CD4-positive, CD25-positive, alpha-beta regulatory T cell (primary cell): ENCODE data around the gene ZNF865. TPM values are rescaled to one million over a fixed set of nuclear protein-coding genes. Genes with fewer than 3 reads are reported as not detected.

Experiments
- ATAC-seq, 2 donors: fragments of 150-1000 bp; cut with Tn5 transposase; one replicate each; pipeline ENCODE4 v1.10.0; 2021; ENCODE audit warnings: low read depth in 2 of 2, moderate number of reproducible peaks in 2 of 2, moderate library complexity in 1 of 2
- DNase-seq, 3 donors: peaks; one replicate each; pipeline versions ENCODE4 v3.0.0 to v3.0.0-alpha.2; 2012 to 2022; ENCODE audit warnings: mixed read lengths in 1 of 3
- H3K27ac ChIP-seq: one replicate; pipeline ENCODE4 v1.7.0; 2013; ENCODE audit warnings: mild to moderate bottlenecking, low read length; ENCODE audit not compliant: insufficient read depth, poor library complexity, severe bottlenecking
- H3K27me3 ChIP-seq: one replicate; pipeline ENCODE4 v1.7.0; 2013; ENCODE audit warnings: low read length; ENCODE audit not compliant: control insufficient read depth, insufficient read depth
- H3K36me3 ChIP-seq: one replicate; pipeline ENCODE4 v1.7.0; 2013; ENCODE audit warnings: mild to moderate bottlenecking, low read length, moderate library complexity; ENCODE audit not compliant: control insufficient read depth, insufficient read depth
- H3K4me1 ChIP-seq: 2 replicates; pipeline ENCODE4 v1.7.0; 2013; ENCODE audit warnings: mild to moderate bottlenecking, low read length; ENCODE audit not compliant: insufficient read depth, control insufficient read depth, poor library complexity, severe bottlenecking
- H3K4me3 ChIP-seq: one replicate; pipeline ENCODE4 v1.7.0; 2013; ENCODE audit warnings: low read depth, mild to moderate bottlenecking, low read length, moderate library complexity
- H3K9me3 ChIP-seq, 2 experiments: 1 replicate in 1 of 2; 2 replicates in 1 of 2; pipeline ENCODE4 v1.7.0; 2013; ENCODE audit warnings: low read length in 2 of 2, mild to moderate bottlenecking in 1 of 2, moderate library complexity in 1 of 2; ENCODE audit not compliant: control insufficient read depth in 2 of 2
- H3K27ac Mint-ChIP-seq, 3 donors: one replicate each; pipeline ENCODE4 v1.8.0; 2020 to 2022; ENCODE audit warnings: mild to moderate bottlenecking in 3 of 3, mixed read lengths in 3 of 3, moderate library complexity in 2 of 3
- H3K27me3 Mint-ChIP-seq: one replicate; pipeline ENCODE4 v1.8.0; 2022; ENCODE audit warnings: mild to moderate bottlenecking, mixed read lengths
- H3K36me3 Mint-ChIP-seq: one replicate; pipeline ENCODE4 v1.8.0; 2020; ENCODE audit warnings: mixed read lengths
- H3K4me1 Mint-ChIP-seq, 4 donors: one replicate each; pipeline ENCODE4 v1.8.0; 2020 to 2022; ENCODE audit warnings: mixed read lengths in 4 of 4, mild to moderate bottlenecking in 1 of 4
- H3K4me3 Mint-ChIP-seq, 4 donors: one replicate each; pipeline ENCODE4 v1.8.0; 2020 to 2022; ENCODE audit warnings: mild to moderate bottlenecking in 4 of 4, mixed read lengths in 4 of 4, moderate library complexity in 3 of 4
- H3K9me3 Mint-ChIP-seq, 7 donors: one replicate each; pipeline ENCODE4 v1.8.0; 2020 to 2022; ENCODE audit warnings: mixed read lengths in 7 of 7, mild to moderate bottlenecking in 3 of 7, moderate library complexity in 2 of 7
- polyA plus RNA-seq, 4 donors: library from polyadenylated mRNA; unstranded; fragments of 300-500 nt; fragmentation: Illumina TruSeq; gene quantifications; one replicate each; pipeline ENCODE4 v1.2.3, GENCODE V29; 2021
- total RNA-seq: library from RNA; stranded (reverse); gene quantifications from one replicate; pipeline ENCODE4 v1.2.3, GENCODE V29; 2022

ZNF865 gene
- total and polyA plus RNA-seq, 5 donors from 2014 or later, result 0.05 to 12.8 (median 0.10) TPM

DNA sequence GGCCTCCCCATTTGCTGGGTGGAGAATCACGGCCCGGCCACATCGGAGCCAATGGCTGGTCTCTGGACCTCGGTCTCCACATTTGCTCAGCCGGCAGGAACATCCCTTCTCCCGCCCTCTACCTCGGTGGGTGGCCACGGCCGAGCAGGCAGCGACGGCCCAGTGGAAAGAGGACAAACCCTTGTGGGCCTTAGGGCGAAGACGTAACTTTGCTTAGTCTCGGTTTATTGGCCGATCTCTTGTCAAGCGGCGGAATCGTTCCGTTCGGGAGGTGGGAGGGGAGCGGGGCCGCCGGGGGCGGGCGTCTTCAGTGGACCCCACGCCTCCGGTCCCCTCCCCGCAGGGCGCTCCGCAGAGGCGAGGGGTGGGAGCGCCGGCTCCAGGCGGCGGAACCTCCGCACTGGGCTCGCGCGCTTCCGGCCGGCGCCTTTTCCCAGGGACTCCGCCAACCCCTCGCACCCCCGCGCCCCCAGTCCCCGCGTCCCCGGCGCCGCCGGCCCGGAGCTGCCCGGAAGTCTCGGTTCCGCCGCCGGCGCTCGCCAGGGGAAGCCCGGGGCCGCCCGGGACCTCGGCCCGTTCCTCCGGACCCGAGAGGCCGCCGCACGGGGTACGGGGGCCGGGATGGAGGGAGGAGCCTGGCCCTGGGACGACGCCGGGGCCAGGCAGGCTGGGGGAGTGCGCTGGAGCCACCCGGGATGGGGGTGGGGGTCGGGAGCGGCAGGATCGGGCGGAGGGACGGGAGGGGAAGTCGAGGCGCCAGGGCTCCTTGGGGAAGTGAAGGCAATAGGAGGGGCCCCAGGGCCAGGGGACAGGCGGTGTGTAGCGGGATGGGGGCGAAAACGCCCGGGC, 35.4 kb downstream of the ZNF865 start, which contains the start of gene ZNF580:
Gene ZNF580, plus strand, starts transcription at position 426 of the 849 bp plus-strand sequence. CDS start 1,507 bp downstream, outside the sequence.
- Mint-ChIP-seq H3K4me1 (peaks cover under 1 to 75% (median 49%) of the 10 kb centered on the region in 4 donors), H3K9me3 (peaks cover 0 to 2% (median 0%) of the 10 kb centered on the region in 7 donors), H3K27ac (peak within 1 kb of the TSS; percentile 92 to 95 (median 94)), H3K27me3 (peaks cover 11% of the 10 kb centered on the region), H3K36me3 (peaks cover 19% of the 10 kb centered on the region), H3K4me3 (peak within 1 kb of the TSS; percentile 83 to 98 (median 92))
- ATAC-seq, result peak; percentile 16 to 25
- no peaks in the 10 kb centered on the region for H3K27me3 ChIP-seq
- peaks cover 8% of the 10 kb centered on the region for H3K36me3 ChIP-seq
- H3K9me3 ChIP-seq, result no peaks in the 10 kb centered on the region
- peaks cover 78% of the 10 kb centered on the region for H3K4me1 ChIP-seq
- peak within 1 kb of the TSS; percentile 72 for H3K4me3 ChIP-seq
- H3K27ac ChIP-seq, result peak within 1 kb of the TSS; percentile 80
- DNase-seq, result peak; percentile 45 to 69 (median 50)

DNA sequence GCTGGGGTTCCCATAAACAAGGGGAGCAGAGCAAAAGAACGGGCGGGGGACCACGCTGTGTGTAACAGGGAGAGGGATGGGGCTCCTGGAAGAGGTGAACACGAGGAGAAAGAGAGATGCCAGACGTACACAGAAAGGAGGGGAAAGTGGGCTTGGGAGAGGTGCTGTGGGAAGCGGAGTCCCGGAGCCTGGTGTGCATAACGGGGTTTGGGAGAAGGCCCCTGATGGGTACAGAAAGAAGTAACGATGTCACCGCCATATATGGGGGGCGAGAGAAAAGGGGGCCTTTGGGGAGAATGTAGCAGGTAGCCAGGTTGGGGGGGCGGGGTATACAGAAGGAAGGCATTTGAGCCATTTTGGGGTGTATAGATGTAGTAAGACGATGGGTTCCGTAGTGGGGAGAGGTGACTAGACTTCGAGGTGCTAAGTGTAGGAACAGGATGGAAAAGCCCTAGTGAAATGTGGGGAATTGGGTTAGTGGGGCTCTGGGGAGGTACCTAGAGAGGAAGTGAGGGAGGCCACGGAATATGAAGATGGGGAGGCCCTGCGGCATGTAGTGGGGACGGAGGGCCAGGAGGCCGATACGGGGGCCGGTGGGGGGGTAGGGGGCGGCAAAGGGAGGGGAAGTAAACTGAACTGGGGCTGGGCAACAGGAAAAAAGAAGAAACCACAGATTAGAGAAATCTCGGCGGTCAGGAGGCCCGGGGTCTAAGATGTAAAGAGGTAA, 36.1 kb downstream of the ZNF865 start:
- DNase-seq (peak in 2 of 3 donors; percentile 34 to 51), ATAC-seq (peak in 1 of 2 donors; percentile 2)
- Histone ChIP-seq H3K27me3 (no peaks in the 10 kb centered on the region), H3K27ac (peak overlapping the region; percentile 80), H3K4me1 (peaks cover 70% of the 10 kb centered on the region), H3K9me3 (no peaks in the 10 kb centered on the region), H3K4me3 (peak overlapping the region; percentile 72), H3K36me3 (peaks cover 8% of the 10 kb centered on the region)
- peaks cover 0 to 2% (median 0%) of the 10 kb centered on the region in 7 donors for H3K9me3 Mint-ChIP-seq
- peak overlapping the region; percentile 83 to 98 (median 90) for H3K4me3 Mint-ChIP-seq
- peaks cover 11% of the 10 kb centered on the region for H3K27me3 Mint-ChIP-seq
- peak overlapping the region; percentile 92 to 95 (median 94) for H3K27ac Mint-ChIP-seq
- peaks cover 11% of the 10 kb centered on the region for H3K36me3 Mint-ChIP-seq
- peaks cover 0 to 68% (median 41%) of the 10 kb centered on the region in 4 donors for H3K4me1 Mint-ChIP-seq

DNA sequence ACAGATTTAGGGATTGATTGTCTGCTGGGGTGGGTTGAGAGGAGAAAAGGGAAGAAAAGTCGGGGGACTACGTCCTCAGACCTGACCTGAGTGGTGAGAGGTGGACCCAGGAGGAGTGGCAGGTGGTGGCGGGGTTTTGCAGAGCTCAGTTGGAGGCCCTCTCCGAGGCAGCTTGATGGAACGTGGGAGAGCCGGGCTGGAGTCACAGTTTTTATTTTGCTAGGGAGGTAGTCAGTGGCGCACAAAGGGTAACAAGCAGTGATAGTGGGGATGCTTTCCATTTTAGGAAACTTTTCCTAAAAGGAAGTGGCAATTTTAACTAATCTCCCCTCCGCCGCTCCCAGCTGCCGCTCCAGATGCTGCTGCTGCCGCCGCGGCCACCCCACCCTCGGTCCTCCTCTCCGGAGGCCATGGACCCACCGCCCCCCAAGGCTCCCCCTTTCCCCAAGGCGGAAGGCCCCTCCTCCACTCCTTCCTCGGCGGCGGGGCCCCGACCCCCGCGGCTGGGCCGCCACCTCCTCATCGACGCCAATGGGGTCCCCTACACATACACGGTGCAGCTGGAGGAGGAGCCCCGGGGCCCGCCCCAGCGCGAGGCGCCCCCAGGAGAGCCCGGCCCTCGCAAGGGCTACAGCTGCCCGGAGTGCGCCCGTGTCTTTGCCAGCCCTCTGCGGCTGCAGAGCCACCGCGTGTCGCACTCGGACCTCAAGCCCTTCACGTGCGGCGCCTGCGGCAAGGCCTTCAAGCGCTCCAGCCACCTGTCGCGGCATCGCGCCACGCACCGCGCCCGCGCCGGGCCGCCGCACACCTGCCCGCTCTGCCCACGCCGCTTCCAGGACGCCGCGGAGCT, 36.9 kb downstream of the ZNF865 start:
- H3K27ac ChIP-seq, result peak overlapping the region; percentile 80
- no peaks in the 10 kb centered on the region for H3K9me3 ChIP-seq
- peaks cover 65% of the 10 kb centered on the region for H3K4me1 ChIP-seq
- Mint-ChIP-seq H3K9me3 (peaks cover 0 to 2% (median 0%) of the 10 kb centered on the region in 7 donors), H3K36me3 (peaks cover 9% of the 10 kb centered on the region), H3K27me3 (peaks cover 11% of the 10 kb centered on the region), H3K4me1 (peaks cover 0 to 67% (median 42%) of the 10 kb centered on the region in 4 donors), H3K4me3 (peak overlapping the region; percentile 93 to 98 (median 96)), H3K27ac (peak overlapping the region; percentile 93 to 99 (median 98))
- ATAC-seq (peak in 1 of 2 donors; percentile 6), DNase-seq (peak in 1 of 3 donors; percentile 42)
- H3K36me3 ChIP-seq, result peaks cover 8% of the 10 kb centered on the region
- H3K4me3 ChIP-seq, result peak overlapping the region; percentile 67
- no peaks in the 10 kb centered on the region for H3K27me3 ChIP-seq

GRCh38 chr19:55643003-55643886, 37.8 kb downstream of the ZNF865 start, which contains the start of gene ZNF581:
ZNF581 (plus strand) TSS chr19:55643649; CDS start chr19:55644572, 923 bp downstream.
- peaks cover 4% of the 10 kb centered on the region for H3K36me3 Mint-ChIP-seq
- H3K27ac Mint-ChIP-seq, result peak within 1 kb of the TSS; percentile 93 to 99 (median 98)
- DNase-seq (peak; percentile 66 to 88 (median 79)), ATAC-seq (peak; percentile 57 to 62)
- Histone ChIP-seq H3K36me3 (peaks cover 8% of the 10 kb centered on the region), H3K9me3 (no peaks in the 10 kb centered on the region), H3K4me3 (peak within 1 kb of the TSS; percentile 79), H3K27ac (peak within 1 kb of the TSS; percentile 80), H3K27me3 (no peaks in the 10 kb centered on the region), H3K4me1 (peaks cover 70% of the 10 kb centered on the region)
- peak within 1 kb of the TSS; percentile 93 to 98 (median 96) for H3K4me3 Mint-ChIP-seq
- H3K4me1 Mint-ChIP-seq, result peaks cover 0 to 62% (median 35%) of the 10 kb centered on the region in 4 donors
- peaks cover 0 to 2% (median 0%) of the 10 kb centered on the region in 7 donors for H3K9me3 Mint-ChIP-seq
- peaks cover 6% of the 10 kb centered on the region for H3K27me3 Mint-ChIP-seq

DNA sequence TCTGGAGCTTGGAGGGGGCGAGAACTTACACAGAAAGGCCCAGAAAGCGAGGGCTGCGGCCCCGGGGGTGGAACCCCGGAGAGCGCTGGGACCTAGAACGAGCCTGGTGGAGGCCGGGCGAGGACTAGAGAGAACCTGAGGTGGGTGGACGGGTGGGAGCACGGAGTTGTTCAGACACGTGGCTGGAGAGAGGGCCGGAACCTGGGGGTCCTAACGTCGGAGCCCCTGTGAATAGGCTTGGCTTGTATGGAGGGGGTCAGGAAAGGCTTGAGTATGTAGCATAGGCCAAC, 38.4 kb downstream of the ZNF865 start:
- Histone ChIP-seq H3K4me3 (peak overlapping the region; percentile 48), H3K27ac (peak overlapping the region; percentile 80), H3K4me1 (peaks cover 73% of the 10 kb centered on the region), H3K9me3 (no peaks in the 10 kb centered on the region), H3K36me3 (peaks cover 8% of the 10 kb centered on the region), H3K27me3 (no peaks in the 10 kb centered on the region)
- peaks cover 0 to 2% (median 0%) of the 10 kb centered on the region in 7 donors for H3K9me3 Mint-ChIP-seq
- H3K36me3 Mint-ChIP-seq, result peaks cover 4% of the 10 kb centered on the region
- peaks cover 0 to 63% (median 34%) of the 10 kb centered on the region in 4 donors for H3K4me1 Mint-ChIP-seq
- peak overlapping the region; percentile 93 to 97 (median 96) for H3K4me3 Mint-ChIP-seq
- H3K27me3 Mint-ChIP-seq, result peaks cover 6% of the 10 kb centered on the region
- no peak for DNase-seq
- H3K27ac Mint-ChIP-seq, result peak overlapping the region in 2 of 3 donors; percentile 90 to 93
- ATAC-seq, result no peak

DNA sequence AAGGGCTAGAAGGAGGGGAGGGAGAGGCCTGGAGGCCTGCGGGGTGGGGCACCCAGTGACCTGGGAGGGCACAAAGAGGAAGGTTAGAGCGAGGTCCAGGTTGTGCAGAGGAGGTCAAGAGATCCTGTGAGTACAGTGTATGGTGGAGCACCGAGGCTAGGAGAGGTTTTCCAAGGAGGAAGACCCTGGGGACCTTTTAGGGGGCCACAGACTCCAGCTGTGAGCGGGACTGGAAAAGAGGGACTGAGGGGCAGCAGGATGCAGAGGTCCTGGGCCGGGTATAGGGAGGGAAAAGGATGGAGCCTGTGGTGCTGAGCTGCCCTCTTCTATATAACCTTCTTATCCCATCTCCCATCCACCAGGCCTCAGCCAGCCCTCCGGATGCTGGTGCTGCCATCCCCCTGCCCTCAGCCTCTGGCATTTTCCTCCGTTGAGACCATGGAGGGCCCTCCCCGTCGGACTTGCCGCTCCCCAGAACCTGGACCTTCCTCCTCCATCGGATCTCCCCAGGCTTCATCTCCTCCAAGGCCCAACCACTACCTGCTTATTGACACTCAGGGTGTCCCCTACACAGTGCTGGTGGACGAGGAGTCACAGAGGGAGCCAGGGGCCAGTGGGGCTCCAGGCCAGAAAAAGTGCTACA, 38.9 kb downstream of the ZNF865 start:
- H3K4me1 ChIP-seq, result peaks cover 73% of the 10 kb centered on the region

More for the DNA sequence above, 38.9 kb downstream of the ZNF865 start:
- Histone ChIP-seq H3K27me3 (no peaks in the 10 kb centered on the region), H3K4me3 (peak overlapping the region; percentile 48), H3K36me3 (peaks cover 8% of the 10 kb centered on the region), H3K9me3 (no peaks in the 10 kb centered on the region), H3K27ac (peak overlapping the region; percentile 80)
- DNase-seq (no peak), ATAC-seq (no peak)
- Mint-ChIP-seq H3K27me3 (peaks cover 6% of the 10 kb centered on the region), H3K9me3 (no peaks in the 10 kb centered on the region), H3K4me1 (peaks cover 0 to 59% (median 30%) of the 10 kb centered on the region in 4 donors), H3K36me3 (no peaks in the 10 kb centered on the region), H3K4me3 (peak overlapping the region; percentile 93 to 97 (median 96)), H3K27ac (peak overlapping the region in 2 of 3 donors; percentile 90 to 93)
